ENCODE results near the gene CELA3B. TPM values are rescaled to one million over a fixed set of nuclear protein-coding genes. Genes with fewer than 3 reads are reported as not detected.
A peak's percentile ranks its signal among the peaks of the same experiment; 100 is the strongest.

Gene CELA3B
- total and polyA plus RNA-seq, 2 of the 13 experiments (the other 11 are each of a cell fraction or from before 2014, with no cell fraction given): 0.34 TPM; not detected in 1

- TF ChIP-seq RNF219 (CRISPR knock-in tag; IDR thresholded peaks at IDR 0.05): no peak
- no peak; the same call in 1 of the 2 replicates for TF ChIP-seq TFDP1 (CRISPR knock-in tag; IDR thresholded peaks at IDR 0.05; ENCODE audit: borderline replicate concordance)
- peak; percentile 73; the same call in 1 of the 2 replicates for TF ChIP-seq ZNF788 (CRISPR knock-in tag; IDR thresholded peaks at IDR 0.05; ENCODE audit: borderline replicate concordance)
- no peak for TF ChIP-seq POLR2AphosphoS5 (IDR thresholded peaks at IDR 0.05; ENCODE audit: low read depth, low read length)
- TF ChIP-seq, protein P1, sequence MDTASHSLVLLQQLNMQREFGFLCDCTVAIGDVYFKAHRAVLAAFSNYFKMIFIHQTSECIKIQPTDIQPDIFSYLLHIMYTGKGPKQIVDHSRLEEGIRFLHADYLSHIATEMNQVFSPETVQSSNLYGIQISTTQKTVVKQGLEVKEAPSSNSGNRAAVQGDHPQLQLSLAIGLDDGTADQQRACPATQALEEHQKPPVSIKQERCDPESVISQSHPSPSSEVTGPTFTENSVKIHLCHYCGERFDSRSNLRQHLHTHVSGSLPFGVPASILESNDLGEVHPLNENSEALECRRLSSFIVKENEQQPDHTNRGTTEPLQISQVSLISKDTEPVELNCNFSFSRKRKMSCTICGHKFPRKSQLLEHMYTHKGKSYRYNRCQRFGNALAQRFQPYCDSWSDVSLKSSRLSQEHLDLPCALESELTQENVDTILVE (CRISPR knock-in tag; IDR thresholded peaks at IDR 0.05): no peak
- TF ChIP-seq KLF15 (CRISPR knock-in tag; IDR thresholded peaks at IDR 0.05; ENCODE audit: borderline replicate concordance): no peak
- no peak for TF ChIP-seq SIX1 (CRISPR knock-in tag; IDR thresholded peaks at IDR 0.05; ENCODE audit: borderline replicate concordance)
- no peak for TF ChIP-seq ZC3H13 (CRISPR knock-in tag; IDR thresholded peaks at IDR 0.05)
- TF ChIP-seq ZNF839 (CRISPR knock-in tag; IDR thresholded peaks at IDR 0.05; ENCODE audit: borderline replicate concordance): no peak
- peak; percentile 79 for TF ChIP-seq SALL1 (CRISPR knock-in tag; IDR thresholded peaks at IDR 0.05)
- TF ChIP-seq TBX3 (IDR thresholded peaks at IDR 0.05; ENCODE audit: borderline replicate concordance): no peak; the same call in 1 of the 2 replicates
- no peak for TF ChIP-seq TEF (CRISPR knock-in tag; IDR thresholded peaks at IDR 0.05)
- no peak for TF ChIP-seq CCDC6 (CRISPR knock-in tag; IDR thresholded peaks at IDR 0.05)
- TF ChIP-seq HNRNPLL (IDR thresholded peaks at IDR 0.05; ENCODE audit: low read depth, low read length, poor library complexity, severe bottlenecking): no peak
- TF ChIP-seq ERF (CRISPR knock-in tag; IDR thresholded peaks at IDR 0.05): 0 out of 2 replicates have a peak, but pooled peaks have one; percentile 27
- TF ChIP-seq JUND (CRISPR knock-in tag; IDR thresholded peaks at IDR 0.05): peak; percentile 51; the same call in 1 of the 2 replicates
- no peak for TF ChIP-seq KLF6 (CRISPR knock-in tag; IDR thresholded peaks at IDR 0.05)
- TF ChIP-seq HMG20B (CRISPR knock-in tag; conservative IDR thresholded peaks at IDR 0.05): no peak; the same call in 1 of the 2 replicates
- no peak for TF ChIP-seq RBM22 (optimal IDR thresholded peaks at IDR 0.05; ENCODE audit: low read length)
- no peak for TF ChIP-seq ZNF878 (CRISPR knock-in tag; IDR thresholded peaks at IDR 0.05)
- peak; percentile 50; the same call in 1 of the 2 replicates for TF ChIP-seq SIN3A (IDR thresholded peaks at IDR 0.05; ENCODE audit: borderline replicate concordance, low read depth, low read length)
- TF ChIP-seq MEIS2 (CRISPR knock-in tag; IDR thresholded peaks at IDR 0.05): peak; percentile 34; the same call in 1 of the 2 replicates
- no peak for TF ChIP-seq ZNF256 (CRISPR knock-in tag; conservative IDR thresholded peaks at IDR 0.05)
These were observed 45.4 kb upstream of the CELA3B start (continued) for GRCh38 chr1:21931171-21932093.

Data from HepG2 (cell line).